CD4-positive, alpha-beta T cell treated with Interleukin-4 for 1 hour (primary cell): ENCODE measurements around the gene CFAP57.

Experiments
- DNase-seq, 2 donors: peaks; one replicate each; pipeline ENCODE4 v3.0.0-alpha.2; 2020 to 2022

The CFAP57 gene

GRCh38 chr1:43302721-43303470 lies 130.8 kb downstream of the CFAP57 start:
- no peak for DNase-seq

- no peak for DNase-seq
Observed at GRCh38 chr1:43303471-43304313, 131.6 kb downstream of the CFAP57 start.
